NCI-H1436 (cell line): Measurements from ENCODE around the gene VRK3.
"Not testable (repeated sequence)": the region's sequence is repeated elsewhere in the genome, so short reads cannot be mapped to it uniquely, and the experiment has no call there.

Experiments
- DNase-seq: peaks from one replicate; lab custom pipeline; 2025; lab: John Stamatoyannopoulos, UW

Gene VRK3

DNA sequence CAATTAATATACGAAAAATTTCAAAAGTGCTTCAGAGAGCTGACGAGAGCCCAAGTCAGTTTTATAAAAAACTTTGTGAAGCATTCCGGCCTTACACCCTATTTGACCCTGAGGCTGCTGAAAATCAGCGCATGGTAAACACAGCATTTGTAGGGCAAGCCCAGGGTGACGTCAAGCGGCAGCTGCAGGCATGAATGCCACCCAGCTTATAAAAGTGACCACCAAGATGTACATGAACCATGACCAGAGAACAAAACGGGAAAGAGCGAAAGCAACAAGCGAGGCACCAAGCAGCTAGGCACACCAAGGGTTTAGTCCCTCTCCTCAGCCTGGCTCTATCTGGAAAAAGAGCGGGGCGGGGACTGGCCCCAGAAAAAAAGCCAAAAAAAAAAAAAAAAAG is 70.2 kb downstream of the VRK3 start:
- no peak for DNase-seq

DNA sequence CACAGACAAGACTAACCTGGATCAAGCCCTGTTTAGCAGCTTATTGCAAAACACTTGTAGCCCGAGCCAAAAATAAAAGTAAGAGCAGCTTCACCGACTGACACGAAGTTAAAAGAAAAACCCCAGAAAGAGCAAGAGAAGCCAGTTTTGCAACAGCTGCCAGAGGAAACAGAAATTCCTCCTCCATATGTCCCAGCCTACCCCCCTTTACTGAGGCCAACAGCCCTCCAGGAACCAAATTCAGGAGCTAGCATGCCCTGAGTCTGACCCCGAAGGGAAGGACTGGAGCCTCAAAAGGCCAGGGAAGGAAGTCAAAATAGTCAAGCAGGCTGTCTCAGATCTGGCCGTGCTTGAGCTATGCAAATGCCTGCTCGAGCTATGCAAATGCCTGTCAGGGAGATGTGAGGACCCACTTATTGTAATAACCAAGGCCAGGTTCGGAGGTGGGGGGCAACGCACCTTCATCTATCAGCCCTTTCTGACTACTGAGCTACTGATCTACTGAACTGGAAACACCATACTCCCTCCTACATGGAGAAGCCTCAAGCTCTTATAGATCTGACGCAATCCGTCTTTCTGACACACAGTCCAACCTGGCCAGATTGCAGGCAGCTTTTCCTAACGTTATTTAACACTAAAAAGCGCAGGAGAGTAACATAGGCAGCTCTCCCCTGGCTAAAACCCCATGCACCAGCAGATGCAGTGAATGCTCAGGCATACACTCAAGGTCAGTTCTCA is 70.9 kb downstream of the VRK3 start:
- no peak for DNase-seq

DNA sequence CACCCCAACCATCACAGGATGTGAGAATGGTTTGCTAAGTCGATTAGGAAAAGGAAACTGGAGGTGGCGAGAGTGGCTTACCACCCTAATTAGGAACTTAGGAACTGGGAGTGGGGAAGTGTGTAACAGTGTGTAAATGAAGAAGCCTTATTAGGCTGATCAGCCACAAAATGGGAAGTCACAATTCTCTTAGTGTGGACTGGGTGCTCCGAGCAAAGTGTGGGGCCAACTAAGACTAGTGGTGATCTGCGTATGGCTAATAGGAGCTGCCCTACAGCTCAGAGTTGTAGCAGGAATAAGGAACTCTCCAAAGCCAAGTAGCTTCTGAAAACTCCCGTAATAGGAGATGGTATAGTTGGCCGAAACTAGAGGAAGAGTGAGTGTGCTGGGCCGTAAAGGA is 71.8 kb downstream of the VRK3 start:
- no peak for DNase-seq

DNA sequence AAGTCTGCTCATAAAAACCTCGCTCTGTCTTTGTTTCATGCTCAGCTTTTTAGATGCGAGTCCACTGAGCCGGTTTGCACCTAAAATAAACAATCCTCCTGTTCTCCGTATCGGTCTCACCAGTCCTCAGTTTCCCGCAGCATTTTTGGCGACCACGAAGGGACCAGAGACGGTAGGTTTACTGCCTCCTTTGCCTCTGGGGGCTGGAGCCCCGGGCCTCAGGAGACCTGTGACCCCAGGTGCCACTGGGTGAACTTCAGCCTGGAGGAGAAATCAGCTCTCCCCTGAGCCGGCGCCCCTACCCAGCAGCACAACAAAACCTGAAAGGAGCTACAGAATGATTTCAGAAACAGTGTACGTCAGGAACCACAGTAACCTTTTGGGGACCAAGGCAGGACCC is 72.3 kb downstream of the VRK3 start:
- no peak for DNase-seq

DNA sequence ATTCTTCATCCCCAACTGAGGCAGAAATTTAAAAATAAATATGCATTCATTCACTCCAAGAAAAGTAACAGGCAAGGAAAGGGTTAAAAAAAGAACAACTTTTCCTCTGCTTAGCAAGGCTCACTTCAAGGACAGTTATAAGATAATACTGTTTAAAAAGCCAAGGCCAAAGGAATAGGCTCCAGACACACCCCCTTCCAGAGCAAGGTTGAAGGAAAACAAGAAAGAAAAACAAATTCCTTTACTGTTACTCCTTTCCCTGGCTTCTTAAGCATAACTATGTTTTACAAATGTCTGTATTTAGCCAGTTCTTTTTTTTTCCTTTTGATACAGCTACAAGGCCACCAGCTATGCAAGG is 72.7 kb downstream of the VRK3 start:
- no peak for DNase-seq

DNA sequence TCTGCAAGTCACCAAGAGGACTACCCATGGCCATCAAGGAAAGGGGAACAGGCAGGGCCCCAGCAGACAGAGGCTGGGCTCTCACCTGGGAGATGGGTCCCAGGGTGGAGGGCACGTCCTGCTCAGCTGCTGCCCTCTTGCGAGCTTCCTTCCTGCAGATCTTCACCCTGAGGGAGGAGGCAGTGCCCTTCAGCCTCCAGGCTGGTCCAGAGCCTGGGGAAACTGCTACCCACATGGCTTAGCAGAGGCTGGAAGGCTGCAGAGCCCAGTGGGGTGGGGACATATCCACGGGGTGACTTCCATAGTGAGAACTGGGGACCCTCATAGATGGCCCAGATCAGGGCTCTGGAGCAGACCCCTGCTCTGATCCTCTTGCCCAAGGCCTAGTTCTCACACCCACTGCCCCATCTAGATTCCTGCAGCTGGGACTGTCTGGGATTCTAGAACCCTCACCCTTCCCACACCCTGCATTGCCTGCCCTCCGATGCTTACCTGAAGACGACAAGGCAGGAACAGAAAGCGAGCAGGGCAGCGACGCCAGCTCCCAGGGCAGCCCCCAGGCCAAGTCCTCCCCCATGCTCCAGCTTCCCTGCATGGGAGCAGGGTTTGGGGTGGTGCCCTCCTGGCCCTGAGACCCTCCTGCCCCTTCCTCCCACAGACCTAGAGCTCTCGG is 73.2 kb downstream of the VRK3 start:
- DNase-seq = no peak

DNA sequence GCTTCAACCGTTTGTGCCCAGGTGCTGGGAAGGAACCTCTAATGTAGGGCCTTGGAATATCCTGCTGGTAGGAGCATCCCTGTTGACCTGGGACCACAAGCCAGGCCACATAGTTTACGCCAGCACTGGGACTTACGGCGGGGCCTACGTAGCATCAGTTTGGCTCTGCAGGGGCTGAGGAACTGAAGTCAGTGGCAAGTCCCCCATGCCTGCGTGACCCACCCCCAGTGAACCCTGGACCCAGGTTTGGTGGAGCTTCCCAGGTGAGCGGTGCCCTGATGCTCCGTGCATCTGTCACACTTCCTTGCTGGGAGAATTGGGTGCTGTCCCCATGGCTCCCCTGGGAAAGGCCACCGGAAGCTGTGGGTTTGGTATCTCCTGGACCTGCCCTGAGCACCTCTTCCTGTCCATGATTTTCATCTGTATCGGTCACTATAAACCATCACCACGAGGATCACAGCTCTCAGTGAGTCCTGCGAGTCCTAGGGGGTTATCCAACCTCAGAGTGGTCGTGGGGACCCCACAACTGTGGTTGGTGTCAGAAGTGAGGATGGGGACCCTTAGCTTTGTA is 74.1 kb downstream of the VRK3 start:
- DNase-seq = no peak

DNA sequence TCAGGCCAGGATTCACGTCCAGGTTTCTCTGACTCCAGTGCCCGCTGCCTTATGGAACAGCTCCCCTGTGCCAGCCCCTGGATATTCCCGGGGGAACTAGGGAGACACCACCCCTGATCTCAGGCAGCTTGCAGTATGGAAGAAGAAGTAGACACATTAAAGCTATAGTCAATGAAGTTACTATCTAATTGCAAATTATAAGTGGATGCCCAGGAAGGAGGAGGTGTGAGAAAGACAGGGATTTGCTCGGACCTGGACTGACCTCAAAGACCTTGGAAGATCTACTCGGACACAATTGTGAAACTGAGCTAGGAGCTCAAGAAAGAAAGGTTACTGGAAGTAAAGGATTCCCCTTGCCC is 74.6 kb downstream of the VRK3 start:
- no peak for DNase-seq

DNA sequence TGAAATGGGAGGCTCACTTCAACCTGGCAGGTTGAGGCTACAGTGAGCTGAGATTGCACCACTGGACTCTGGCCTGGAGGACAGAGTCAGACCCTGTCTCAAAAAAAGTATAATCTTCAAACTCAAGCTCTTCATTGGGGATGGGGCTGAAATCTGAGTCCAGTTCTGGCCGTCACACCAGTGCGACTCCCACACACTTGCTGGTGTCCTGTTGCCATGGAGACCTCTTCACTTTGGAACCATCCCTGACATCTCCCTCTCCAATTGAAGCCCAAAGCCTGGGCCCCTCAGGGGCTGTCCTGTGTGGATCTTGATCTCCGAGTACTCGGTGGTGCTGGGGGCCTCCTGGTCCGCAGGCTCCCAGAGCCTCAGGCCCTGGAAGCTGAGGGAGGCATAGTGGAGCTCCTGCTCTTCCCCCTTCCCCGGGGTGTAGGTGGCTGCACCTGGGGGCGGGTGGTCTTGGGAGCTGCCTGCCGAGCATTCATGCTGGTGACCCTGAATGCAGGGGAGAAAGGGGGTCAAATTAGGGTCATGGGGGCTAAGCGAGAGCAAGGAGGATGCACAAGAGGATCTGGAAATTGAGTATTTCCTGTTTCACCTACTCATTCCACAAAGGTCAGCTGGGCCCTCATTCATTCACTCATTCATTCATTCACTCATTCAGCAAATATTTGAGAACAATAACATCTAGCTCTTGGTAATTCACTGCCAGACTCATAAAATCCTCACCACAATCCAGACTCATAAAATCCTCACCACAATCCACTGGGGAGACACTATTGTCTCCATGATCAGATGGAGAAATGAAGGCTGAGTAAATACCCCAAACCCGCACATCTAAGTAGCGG is 75.2 kb downstream of the VRK3 start:
- DNase-seq = no peak

DNA sequence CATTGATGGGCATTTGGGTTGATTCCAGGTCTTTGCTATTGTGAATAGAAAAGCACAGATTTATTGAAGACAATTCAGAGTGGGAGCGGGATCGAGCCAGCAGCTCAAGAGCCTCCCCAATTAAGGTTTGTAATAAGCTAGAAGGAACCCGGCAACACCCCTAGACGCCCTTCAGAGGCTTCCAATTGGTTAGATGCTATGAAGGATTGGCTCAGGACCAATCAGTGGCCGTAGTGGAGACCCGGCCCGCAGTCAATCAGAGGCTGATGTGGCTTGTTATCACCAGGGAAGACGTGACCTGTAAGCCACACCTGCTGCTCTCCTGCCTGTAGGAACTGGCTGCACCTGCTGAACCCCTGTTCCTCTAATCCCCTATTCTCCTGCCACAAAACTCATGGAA is 78.8 kb downstream of the VRK3 start:
- DNase-seq = peak; percentile 39

DNA sequence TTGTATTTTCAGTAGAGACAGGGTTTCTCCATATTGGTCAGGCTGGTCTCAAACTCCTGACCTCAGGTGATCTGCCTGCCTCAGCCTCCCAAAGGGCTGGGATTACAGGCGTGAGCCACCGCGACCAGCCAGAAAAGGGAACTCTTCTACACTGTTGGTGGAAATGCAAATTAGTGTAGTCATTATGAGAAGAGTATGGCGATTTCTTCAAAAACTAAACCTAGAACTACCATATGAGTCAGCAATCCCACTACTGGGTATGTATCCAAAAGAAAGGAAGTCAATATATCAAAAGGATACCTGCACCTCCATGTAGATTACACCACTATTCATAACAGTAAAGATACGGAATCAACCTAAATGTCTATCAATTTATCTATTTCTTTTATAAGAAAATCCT is 80.6 kb downstream of the VRK3 start:
- not testable (repeated sequence) for DNase-seq

DNA sequence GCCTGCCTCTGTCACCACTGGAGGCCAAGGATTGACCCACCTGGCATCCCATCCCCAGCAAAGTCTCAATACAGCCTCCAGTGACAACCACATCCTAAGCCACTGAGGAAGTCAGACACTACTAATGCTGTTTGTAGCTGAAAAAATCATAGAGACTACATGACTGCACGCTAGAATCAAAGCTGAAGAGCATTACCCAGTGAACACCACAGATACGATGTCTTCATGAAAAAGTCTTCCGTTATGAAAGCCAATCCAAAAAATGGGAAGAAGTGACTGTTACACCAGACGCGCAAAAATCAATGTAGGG is 84.7 kb downstream of the VRK3 start:
- DNase-seq = no peak

DNA sequence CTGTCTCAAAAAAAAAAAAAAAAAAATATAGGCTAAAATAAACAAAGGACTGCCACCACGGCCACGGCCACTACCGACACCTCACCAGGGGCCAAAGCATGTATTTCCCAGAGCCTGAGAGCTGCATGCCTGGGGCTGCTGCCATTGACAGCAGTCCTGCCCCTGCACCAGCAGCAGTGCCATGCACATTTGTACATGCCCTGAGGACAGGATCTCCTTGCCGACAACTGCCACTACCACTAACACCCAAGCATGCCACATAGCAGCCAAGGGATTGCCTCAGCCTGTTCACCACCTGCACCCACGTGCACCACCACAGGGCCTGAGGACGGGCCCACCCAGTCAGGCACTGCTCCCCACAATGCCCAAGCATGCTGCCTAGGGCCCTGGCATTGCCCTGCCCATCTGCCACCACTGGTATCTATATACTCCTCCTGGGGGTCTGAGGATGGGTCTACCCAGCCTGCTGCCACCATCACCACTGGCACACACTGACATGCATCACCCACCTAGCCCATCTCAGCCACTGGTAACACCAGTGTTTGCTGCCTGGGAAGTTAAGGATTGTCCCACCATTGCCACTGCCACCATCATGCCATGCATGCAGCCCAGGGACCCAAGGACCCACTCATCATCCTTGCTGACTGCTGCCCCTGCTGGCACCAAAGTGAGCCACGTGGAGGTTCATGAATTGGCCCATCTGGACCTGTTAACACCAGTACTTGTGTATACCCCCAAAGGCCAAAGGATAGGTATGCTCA is 85.3 kb downstream of the VRK3 start:
- DNase-seq = no peak

DNA sequence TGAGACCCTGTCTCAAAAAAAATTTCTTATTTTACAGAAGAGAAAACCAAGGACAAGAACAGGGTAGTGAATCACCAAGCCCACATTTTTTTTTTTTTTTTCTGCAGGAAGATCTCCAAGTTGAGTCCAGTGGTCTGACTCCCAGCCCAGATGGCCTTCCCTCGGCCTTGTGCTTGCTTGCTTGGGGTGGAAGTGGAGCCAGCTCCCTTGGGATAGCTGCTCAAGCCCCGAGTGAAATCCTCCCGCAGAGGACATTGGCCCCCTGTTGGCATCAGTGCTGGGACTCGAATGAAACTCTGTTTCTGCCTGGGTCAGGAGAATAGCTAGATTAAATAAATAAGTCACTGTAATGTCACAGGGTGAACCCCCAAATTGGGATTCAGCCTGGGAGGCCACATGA is 86.5 kb downstream of the VRK3 start:
- no peak for DNase-seq

DNA sequence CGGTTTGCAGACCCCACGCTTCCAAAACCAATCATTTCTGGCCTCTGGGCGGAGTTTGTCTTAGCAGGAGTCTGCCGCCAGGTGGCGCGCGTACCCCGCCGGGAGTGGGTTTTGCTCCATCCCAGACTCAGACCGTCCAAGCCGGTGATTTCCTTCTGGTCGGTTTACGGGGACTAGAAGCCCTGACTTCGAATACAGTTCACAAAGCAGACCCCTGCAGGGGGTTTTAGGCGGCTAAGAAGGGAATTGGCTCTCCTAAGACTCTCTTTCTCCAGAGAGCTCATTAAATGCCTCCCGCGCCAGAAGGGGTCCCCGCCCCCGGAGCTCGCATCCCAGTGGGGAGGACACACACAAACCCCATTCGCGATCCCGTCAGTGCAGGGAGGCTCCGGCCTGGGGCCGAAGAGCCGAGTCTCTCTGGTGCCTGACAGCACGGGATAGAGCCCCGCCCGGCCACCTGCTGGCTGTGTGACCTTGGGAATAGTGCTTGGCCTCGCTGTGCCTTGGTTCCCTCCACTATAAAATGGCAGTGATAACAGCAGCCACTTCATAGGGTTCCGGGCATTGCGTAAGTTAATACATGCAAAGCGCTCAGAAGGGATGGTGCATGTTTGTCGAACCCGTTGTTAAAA is 87.3 kb downstream of the VRK3 start:
- peak; percentile 82 for DNase-seq

DNA sequence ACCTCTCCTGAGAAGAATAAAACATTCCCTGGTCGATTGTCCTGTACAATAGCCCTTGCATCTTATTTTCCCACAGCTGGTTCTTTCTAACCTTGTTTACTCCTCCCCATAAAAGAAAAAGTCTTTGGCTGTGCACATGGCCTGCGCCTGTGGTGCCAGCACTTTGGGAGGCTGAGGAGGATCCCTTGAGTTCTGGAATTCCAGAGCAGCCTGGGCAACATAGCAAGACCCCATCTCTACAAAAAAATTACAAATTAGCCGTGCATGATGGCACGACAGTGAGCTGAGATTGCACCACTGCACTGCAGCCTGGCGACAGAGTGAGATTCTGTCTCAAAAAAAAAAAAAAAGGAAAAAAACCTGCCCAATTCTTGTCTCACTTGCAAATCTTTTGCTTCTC is 88.6 kb downstream of the VRK3 start:
- no peak for DNase-seq

DNA sequence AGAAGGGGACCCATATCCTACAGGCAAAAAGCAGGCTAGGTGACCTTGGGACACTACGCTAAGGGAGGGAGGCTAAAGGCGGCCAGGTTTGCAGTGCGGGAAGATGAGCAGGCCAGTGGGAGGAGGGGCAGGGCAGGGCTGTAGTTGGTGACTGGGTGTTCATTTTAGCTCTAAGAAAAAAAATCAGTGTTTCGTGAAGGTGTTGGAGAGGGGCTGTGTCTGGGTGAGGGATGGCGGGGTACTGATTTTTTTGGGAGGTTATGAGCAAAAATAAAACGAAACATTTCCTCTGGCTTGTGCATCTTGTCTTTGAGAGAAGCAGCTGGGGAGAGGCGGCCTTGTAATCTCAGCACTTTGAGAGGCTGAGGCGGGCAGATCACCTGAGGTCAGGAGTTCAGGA is 91.5 kb downstream of the VRK3 start:
- no peak for DNase-seq

DNA sequence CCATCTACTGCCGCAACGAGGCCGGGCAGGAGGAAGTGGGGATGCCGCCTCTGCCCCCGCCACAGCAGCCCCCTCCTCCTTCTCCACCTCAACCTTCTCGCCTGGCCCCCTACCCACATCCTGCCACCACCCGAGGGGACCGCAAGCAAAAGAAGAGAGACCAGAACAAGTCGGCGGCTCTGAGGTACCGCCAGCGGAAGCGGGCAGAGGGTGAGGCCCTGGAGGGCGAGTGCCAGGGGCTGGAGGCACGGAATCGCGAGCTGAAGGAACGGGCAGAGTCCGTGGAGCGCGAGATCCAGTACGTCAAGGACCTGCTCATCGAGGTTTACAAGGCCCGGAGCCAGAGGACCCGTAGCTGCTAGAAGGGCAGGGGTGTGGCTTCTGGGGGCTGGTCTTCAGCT is 92.4 kb downstream of the VRK3 start:
- no peak for DNase-seq

DNA sequence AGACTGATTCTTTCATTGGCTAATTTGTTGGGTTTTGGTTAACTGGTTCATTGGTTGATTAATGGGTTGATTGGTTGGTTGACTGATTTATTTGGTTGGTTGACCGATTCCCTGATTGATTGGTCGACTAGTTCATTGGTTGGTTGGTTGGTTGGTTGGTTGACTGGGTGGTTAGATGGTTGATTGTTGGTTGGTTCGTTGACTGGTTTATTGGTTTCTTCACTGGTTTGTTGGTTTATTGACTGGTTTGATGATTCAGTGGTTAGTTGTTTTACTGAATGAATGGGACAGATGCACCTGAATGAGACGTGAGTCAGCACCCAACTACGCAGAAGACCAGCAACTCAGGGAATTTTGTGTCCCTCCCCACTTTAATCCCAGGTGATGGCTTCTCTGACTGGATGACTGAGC is 93.1 kb downstream of the VRK3 start:
- DNase-seq = no peak

DNA sequence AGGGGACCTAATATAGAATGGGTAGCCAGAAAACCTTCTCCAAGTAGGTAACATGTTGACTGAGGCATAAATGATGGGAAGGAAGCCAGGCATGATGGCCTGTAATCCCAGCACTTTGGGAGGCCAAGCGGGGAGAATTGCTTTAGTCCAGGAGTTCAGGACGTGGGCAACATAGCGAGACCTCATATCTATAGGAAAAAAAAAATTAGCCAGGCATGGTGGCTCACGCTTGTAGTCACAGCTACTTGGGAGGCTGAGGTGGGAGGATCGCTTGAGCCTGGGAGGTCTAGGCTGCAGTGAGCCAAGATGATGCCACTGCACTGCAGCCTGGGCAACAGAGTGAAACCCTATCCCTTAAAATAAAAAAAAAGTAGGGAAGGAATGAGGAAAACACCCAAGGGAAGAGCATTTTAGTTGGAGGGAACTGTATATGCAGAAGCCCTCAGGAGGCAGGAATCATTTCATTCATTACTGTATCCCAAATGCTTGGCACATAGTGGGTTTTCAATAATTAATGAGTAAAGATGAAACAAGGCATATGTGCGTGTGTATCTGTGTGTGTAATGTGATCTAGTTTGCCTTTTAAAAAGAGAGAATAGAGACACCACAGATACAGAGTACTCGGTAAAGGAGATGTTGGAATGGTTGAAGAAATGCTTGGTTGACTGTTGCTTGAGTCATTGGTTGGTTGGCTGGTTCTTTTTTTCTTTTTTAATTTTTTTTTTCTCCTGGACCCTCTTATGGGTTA is 93.7 kb downstream of the VRK3 start:
- no peak for DNase-seq

DNA sequence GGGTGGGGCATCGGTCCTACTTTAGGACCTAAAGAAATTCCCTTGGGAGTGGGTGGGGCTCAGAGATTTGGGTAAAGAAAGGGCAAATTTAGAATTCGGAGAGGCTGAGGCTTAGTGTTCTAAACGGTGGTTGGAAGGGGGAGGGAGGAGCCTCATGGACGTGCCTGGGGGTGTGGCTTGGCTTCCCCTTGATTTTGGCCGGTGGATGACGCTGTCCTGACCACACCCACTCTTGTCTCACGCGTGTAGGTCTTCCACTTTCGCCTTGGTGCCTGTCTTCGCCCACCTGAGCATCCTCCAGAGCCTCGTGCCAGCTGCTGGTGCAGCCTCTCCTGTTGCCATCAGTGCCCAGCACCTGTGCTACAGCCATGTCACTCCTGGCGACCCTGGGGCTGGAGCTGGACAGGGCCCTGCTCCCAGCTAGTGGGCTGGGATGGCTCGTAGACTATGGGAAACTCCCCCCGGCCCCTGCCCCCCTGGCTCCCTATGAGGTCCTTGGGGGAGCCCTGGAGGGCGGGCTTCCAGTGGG is 94.6 kb downstream of the VRK3 start:
- peak; percentile 91 for DNase-seq
